DMS 273 treated with DMSO at 0.1 percent for 48 hours (cell line): Measurements from ENCODE around the gene PLA2G6.
"Not testable (repeated sequence)": the region's sequence is repeated elsewhere in the genome, so short reads cannot be mapped to it uniquely, and the experiment has no call there.

ENCODE experiments used
- DNase-seq: peaks from one replicate; lab custom pipeline; 2025; lab: John Stamatoyannopoulos, UW

Gene PLA2G6

DNA sequence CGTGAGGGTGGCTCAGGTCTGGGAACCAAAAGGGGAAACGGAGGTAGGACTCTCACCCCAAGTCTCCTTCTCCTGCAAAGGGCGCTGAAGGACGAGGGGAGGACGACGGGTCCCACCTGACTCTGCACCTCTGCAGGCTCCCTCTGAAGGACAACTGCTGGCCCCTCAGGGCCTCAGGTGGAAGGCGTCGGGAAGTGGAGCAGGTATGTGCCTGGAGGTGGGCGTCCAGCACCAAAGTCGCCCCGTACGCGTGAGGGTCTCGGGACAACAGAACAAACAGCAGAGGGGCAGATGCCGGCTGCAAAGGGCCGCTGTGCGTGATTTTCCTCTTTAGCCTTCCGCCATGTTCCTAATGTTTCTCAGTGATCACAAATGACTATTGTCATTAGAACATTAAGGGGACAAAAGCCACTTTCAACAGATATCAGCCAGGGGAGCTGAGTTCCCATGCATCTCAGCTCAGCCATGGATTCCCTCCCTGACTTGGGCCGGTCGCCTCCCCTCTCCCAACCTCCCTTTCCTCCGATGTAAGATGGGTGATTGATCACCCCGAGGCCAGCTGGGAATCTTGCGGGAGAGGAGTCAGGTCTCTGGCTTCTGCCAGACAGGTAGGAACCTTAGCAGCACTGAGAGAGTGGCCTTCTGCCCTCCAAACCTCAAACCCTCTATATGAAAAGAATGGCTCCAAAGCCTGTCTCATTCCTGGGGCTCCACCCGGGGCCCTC lies 98.5 kb downstream of the PLA2G6 start:
- DNase-seq, result no peak

DNA sequence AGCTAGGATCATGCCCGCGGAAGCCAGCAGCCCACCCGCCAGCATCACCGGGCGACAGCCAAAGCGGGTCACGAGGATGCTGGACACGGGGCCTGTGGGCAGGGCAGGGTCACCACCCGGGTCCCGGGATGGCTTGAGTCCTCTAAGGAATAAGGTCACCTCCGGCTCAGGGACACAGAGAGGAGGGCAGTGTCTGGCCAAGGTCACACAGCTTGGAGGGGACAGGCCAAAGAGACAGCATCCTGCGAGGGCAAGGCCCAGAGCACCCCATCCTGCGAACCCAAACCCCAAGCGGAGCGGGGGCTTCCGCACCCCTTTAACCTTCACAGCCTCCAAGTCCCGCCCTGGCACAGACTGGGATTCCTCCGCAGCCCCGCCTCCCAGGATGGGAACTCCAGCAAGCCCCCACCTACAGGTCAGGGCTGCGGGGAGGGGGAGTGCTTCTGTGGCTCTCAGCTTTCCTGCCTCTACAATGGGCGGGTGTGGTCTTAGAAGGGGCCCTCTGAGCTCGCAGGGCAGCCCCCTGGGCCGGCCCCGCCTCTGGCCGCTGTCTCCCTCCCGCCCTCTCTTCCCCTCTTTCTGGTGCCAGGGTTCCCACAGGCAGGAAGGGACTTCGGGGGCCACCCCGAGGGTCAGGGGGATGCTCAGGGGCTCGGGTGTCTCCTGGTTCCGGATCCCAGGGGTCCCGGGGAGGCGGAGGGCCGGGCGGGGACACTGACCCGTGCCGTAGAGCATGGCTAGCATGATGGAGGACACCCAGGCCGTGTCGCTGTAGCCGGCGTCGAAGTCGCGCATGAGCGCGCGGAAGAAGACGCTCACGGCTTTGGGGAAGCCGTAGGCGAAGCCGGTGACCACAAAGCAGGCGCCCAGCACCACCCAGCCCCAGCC lies 99.4 kb downstream of the PLA2G6 start:
- no peak for DNase-seq

DNA sequence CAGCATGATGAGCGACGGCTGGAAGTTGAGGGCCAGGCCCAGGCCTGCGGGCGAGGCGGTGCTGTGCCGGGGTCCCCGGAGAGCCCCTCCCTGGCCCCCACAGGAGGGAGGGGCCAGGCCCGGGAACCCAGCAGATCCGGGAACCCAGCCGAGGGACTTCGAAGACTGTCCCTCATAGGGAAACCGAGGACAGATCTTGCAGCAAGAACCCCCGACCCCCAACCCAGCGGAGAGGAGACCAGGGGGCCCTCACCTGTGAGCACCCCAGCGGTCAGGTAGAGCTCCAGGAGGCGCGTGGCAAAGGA lies 100.0 kb downstream of the PLA2G6 start:
- no peak for DNase-seq

- DNase-seq, result no peak
Observed at GRCh38 chr22:38080850-38081635, 100.6 kb downstream of the PLA2G6 start.

GRCh38 chr22:38080474-38080849 lies 101.2 kb downstream of the PLA2G6 start:
- no peak for DNase-seq

DNA sequence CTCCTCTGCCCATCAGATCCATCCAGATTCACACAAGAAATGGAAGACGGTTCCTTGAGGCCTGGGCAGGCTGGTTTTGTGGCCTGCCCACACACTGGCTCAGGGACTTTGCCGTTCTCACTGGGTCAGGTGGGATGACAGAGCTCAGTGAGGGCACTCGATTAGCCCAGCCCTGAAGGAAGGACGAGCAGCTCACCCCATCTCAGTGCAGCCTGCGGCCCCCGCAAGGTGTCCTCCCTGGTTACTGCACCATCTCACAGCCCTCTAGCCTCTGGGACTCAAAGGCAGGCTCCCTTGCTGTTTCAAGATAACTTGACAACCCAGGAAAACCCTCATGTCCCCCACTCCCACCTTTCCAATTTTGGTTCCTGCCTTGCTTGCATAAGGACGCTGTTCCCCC lies 101.8 kb downstream of the PLA2G6 start:
- DNase-seq, result no peak

- not testable (repeated sequence) for DNase-seq
Observed at GRCh38 chr22:38079208-38079607, 102.4 kb downstream of the PLA2G6 start.

DNA sequence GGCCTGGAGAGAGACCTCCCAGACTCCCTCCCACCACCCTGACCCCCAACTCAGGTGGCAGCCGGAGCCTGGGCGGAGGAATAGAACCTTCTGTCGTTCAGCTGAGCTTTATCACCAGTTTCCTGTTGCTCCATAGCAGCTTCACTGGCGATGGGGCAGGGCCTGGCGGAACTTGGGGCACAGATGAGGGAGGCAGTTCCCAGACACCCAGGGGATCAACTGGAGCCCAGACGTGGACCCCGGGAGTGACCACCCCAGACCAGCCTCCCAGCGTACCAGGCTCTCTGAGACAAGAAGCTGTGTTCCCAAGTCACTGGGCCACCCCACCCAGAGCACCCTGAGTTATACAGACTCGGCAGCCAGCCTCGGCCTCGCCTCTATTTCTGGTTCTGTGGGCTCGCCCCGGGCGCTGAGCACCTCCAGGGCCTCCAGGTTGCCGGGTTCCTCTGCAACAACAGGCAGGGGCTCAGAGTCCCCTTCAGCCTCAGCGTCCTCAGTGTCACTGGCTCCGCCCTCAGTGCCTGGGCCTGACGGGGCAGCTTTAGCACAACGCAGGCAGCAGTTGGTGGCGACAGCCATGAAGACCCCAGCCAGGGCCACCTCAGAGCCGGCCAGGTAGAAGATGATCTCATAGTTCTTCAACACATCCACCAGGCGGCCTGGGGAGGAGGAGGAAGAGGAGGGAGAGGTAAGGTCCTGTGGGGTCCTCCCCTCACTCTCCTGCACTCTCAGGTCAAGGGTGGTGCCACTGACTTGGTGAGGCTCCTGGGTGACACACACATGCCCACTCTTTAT lies 103.4 kb downstream of the PLA2G6 start:
- DNase-seq, result no peak

GRCh38 chr22:38077595-38077994 lies 104.0 kb downstream of the PLA2G6 start:
- DNase-seq, result no peak

- no peak for DNase-seq
Observed at GRCh38 chr22:38077096-38077495, 104.5 kb downstream of the PLA2G6 start.

- no peak for DNase-seq
Observed at GRCh38 chr22:38075961-38076360, 105.7 kb downstream of the PLA2G6 start.

DNA sequence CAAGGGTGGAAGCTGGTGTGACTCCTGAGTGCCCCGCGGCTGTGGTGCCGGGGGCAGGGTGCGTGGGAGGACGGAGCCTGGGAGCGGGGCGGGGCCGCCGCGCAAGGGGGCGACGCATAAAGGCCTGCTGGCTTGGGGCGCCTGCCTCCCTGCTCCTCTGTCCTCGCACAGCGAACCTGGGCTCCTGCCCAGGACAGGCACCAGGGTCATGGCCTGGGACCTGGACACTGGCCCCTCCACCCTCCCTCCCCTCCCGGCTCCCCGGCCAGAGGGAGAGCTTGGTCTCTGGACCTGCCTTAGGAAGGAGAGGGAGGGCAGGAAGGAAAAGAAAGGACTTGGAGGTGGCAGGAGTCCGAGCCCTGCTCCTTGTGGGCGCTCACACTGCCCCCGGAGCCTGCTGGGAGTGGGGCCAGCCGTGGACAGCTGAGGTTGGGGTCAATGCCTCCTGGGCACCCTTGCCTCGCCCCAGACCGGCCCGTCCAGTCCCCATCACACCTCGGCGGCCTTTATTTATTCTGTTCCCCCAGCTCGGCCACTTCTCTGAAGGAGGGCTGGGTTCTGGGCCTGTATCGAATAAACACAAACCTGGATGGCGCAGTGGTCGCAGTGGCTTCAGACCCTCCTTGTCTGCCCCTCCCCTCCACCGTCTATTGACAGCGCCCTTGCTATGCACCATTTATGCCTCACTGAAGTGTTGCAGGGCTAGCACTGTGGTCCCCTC lies 106.4 kb downstream of the PLA2G6 start:
- no peak for DNase-seq

- no peak for DNase-seq
Observed at GRCh38 chr22:38074181-38075104, 107.2 kb downstream of the PLA2G6 start.

- DNase-seq, result no peak
Observed at GRCh38 chr22:38073150-38074130, 108.2 kb downstream of the PLA2G6 start.

GRCh38 chr22:38072322-38073149 lies 109.1 kb downstream of the PLA2G6 start:
- DNase-seq, result no peak

DNA sequence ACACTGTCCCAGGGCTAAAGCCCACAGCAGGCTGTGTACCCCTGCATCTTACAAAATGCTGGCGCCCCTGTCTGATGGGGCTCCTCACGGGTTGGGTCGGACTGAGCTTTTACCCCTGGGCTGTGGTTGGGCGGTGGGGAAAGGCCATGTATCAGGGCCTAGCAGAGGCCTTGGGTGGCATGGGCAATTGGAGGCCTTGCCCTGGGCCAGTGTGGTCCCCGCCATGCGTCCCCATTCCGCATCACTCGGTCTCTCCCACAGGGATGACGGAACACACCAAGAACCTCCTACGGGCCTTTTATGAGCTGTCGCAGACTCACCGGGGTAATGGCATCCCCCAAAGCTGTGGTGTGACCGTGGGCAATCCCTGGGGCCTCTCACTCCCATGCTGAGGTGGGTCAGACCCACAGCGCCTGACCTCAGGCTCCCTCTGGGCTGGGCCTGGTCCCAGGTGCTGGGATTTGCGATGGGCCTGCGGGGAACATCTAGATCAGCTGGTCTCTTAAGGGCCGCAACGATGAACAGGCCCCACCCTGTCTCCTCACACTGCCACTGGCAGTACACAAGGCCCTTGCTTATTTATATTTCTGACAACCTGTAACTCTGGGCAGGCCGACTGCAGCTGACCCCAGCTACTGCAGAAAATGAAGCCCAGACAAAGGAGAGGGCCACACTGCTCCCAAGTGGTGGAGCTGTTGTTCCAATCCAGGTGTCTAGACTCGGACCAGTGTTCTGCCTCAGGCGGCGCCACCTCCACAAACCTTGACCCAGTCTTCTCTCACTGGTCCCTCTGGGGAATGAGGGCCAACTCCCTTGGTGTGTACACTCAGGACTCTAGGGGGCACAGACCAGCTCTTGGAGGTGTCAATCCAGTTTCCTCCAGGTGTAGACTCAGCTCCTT lies 110.0 kb downstream of the PLA2G6 start:
- no peak for DNase-seq
